CD4-positive, alpha-beta T cell treated with Interleukin-12 subunit alpha and Interleukin-12 subunit beta, for 1 hour (primary cell): Measurements from ENCODE around the gene AAK1.
"Not testable (repeated sequence)": the region's sequence is repeated elsewhere in the genome, so short reads cannot be mapped to it uniquely, and the experiment has no call there.

Experiments used
- DNase-seq: peaks from one replicate; pipeline ENCODE4 v3.0.0-alpha.2; 2020

AAK1 gene

GRCh38 chr2:69437751-69438154 is 205.8 kb downstream of the AAK1 start:
- DNase-seq = no peak

GRCh38 chr2:69436938-69437750 is 206.4 kb downstream of the AAK1 start, which contains the start of gene NFU1:
TSS of gene NFU1 (minus strand) at chr2:69437435. CDS start at chr2:69437422, 13 bp downstream.
- DNase-seq = peak; percentile 90

GRCh38 chr2:69436596-69436937 is 207.0 kb downstream of the AAK1 start:
- no peak for DNase-seq

- no peak for DNase-seq
These were observed 208.8 kb downstream of the AAK1 start for GRCh38 chr2:69434753-69435152.

- no peak for DNase-seq
These were observed 213.9 kb downstream of the AAK1 start for GRCh38 chr2:69429491-69430183.

GRCh38 chr2:69428981-69429380 is 214.6 kb downstream of the AAK1 start:
- DNase-seq = no peak

GRCh38 chr2:69424419-69424818 is 219.1 kb downstream of the AAK1 start:
- no peak for DNase-seq

GRCh38 chr2:69422198-69422597 is 221.3 kb downstream of the AAK1 start:
- DNase-seq = no peak

GRCh38 chr2:69419111-69419510 is 224.4 kb downstream of the AAK1 start:
- DNase-seq = not testable (repeated sequence)

GRCh38 chr2:69416147-69416546 is 227.4 kb downstream of the AAK1 start:
- DNase-seq = no peak
